Measurements from ENCODE around the gene SLC8A2. TPM values are rescaled to one million over a fixed set of nuclear protein-coding genes. Genes with fewer than 3 reads are reported as not detected.

The SLC8A2 gene
- total RNA-seq, 2 donors from 2014 or later = 2.5 to 3.6 TPM

GRCh38 chr19:47490847-47491246, 19.2 kb upstream of the SLC8A2 start:
- Mint-ChIP-seq H3K27me3 (ENCODE audit: insufficient read depth) (no peaks in the 10 kb centered on the region), H3K27ac (no peak overlapping the region), H3K4me1 (no peaks in the 10 kb centered on the region), H3K4me3 (no peak overlapping the region), H3K9me3 (no peaks in the 10 kb centered on the region), H3K36me3 (ENCODE audit: low read depth) (peaks cover 22% of the 10 kb centered on the region)
- no peak for DNase-seq
- Histone ChIP-seq H3K4me1 (ENCODE audit: control insufficient read depth, insufficient read depth, low read length) (no peaks in the 10 kb centered on the region), H3K27ac (ENCODE audit: low read depth, low read length) (no peak overlapping the region), H3K36me3 (ENCODE audit: control insufficient read depth, insufficient read depth, low read length) (peaks cover 22% of the 10 kb centered on the region), H3K9me3 (ENCODE audit: control insufficient read depth, low read length) (no peaks in the 10 kb centered on the region), H3K4me3 (ENCODE audit: low read length) (no peak overlapping the region), H3K27me3 (ENCODE audit: control insufficient read depth, insufficient read depth, low read length, poor library complexity, severe bottlenecking) (no peaks in the 10 kb centered on the region), H3K9ac (ENCODE audit: extremely low read depth, low read length, poor library complexity, severe bottlenecking) (no peak overlapping the region)
- WGBS, 2 experiments (ENCODE audit: insufficient coverage in 1 of 2, insufficient read length in 1 of 2) = 80% methylated on average over 3 of the region's 3 CpGs; no CpG with 5 or more reads in 1 of the 2 experiments
- no peak for TF ChIP-seq CTCF (conservative IDR thresholded peaks at IDR 0.05)

GRCh38 chr19:47490031-47490430, 18.3 kb upstream of the SLC8A2 start:
- Mint-ChIP-seq H3K4me1 (no peaks in the 10 kb centered on the region), H3K27ac (no peak overlapping the region)
- no peaks in the 10 kb centered on the region for H3K9me3 ChIP-seq (ENCODE audit: control insufficient read depth, low read length)

GRCh38 chr19:47489072-47489914, 17.6 kb upstream of the SLC8A2 start:
- H3K27ac ChIP-seq (ENCODE audit: low read depth, low read length) = no peak overlapping the region
- no peak overlapping the region for H3K4me3 ChIP-seq (ENCODE audit: low read length)
- no peak for DNase-seq
- WGBS, 2 experiments (ENCODE audit: insufficient coverage in 1 of 2, insufficient read length in 1 of 2) = 94 to 96% methylated on average over 8 to 17 of the region's 17 CpGs
- no peaks in the 10 kb centered on the region for H3K4me1 Mint-ChIP-seq
- no peak overlapping the region for H3K4me3 Mint-ChIP-seq
- H3K9me3 ChIP-seq (ENCODE audit: control insufficient read depth, low read length) = no peaks in the 10 kb centered on the region
- no peak overlapping the region for H3K9ac ChIP-seq (ENCODE audit: extremely low read depth, low read length, poor library complexity, severe bottlenecking)
- H3K9me3 Mint-ChIP-seq = no peaks in the 10 kb centered on the region
- H3K36me3 ChIP-seq (ENCODE audit: control insufficient read depth, insufficient read depth, low read length) = peaks cover 30% of the 10 kb centered on the region
- no peak for TF ChIP-seq CTCF (conservative IDR thresholded peaks at IDR 0.05)
- H3K27ac Mint-ChIP-seq = no peak overlapping the region
- H3K27me3 Mint-ChIP-seq (ENCODE audit: insufficient read depth) = no peaks in the 10 kb centered on the region
- no peaks in the 10 kb centered on the region for H3K4me1 ChIP-seq (ENCODE audit: control insufficient read depth, insufficient read depth, low read length)
- H3K36me3 Mint-ChIP-seq (ENCODE audit: low read depth) = peaks cover 27% of the 10 kb centered on the region
- no peaks in the 10 kb centered on the region for H3K27me3 ChIP-seq (ENCODE audit: control insufficient read depth, insufficient read depth, low read length, poor library complexity, severe bottlenecking)

More at GRCh38 chr19:47490031-47490430, 18.3 kb upstream of the SLC8A2 start:
- H3K4me1 ChIP-seq (ENCODE audit: control insufficient read depth, insufficient read depth, low read length) = no peaks in the 10 kb centered on the region
- DNase-seq = no peak
- H3K27me3 ChIP-seq (ENCODE audit: control insufficient read depth, insufficient read depth, low read length, poor library complexity, severe bottlenecking) = no peaks in the 10 kb centered on the region
- WGBS, 2 experiments (ENCODE audit: insufficient coverage in 1 of 2, insufficient read length in 1 of 2) = 90 to 100% methylated on average over 1 to 7 of the region's 7 CpGs
- H3K9ac ChIP-seq (ENCODE audit: extremely low read depth, low read length, poor library complexity, severe bottlenecking) = no peak overlapping the region
- peaks cover 28% of the 10 kb centered on the region for H3K36me3 ChIP-seq (ENCODE audit: control insufficient read depth, insufficient read depth, low read length)
- H3K27ac ChIP-seq (ENCODE audit: low read depth, low read length) = no peak overlapping the region
- no peaks in the 10 kb centered on the region for H3K27me3 Mint-ChIP-seq (ENCODE audit: insufficient read depth)
- H3K36me3 Mint-ChIP-seq (ENCODE audit: low read depth) = peaks cover 27% of the 10 kb centered on the region
- H3K4me3 Mint-ChIP-seq = no peak overlapping the region
- TF ChIP-seq CTCF (conservative IDR thresholded peaks at IDR 0.05) = no peak
- no peaks in the 10 kb centered on the region for H3K9me3 Mint-ChIP-seq
- no peak overlapping the region for H3K4me3 ChIP-seq (ENCODE audit: low read length)

All from endodermal cell (in vitro differentiated cells).